GM18858 (cell line): ENCODE measurements around the gene FAM53B.
"Not testable (repeated sequence)": the region's sequence is repeated elsewhere in the genome, so short reads cannot be mapped to it uniquely, and the experiment has no call there.

ENCODE experiments used
- ATAC-seq: cut with Tn5 transposase; IDR thresholded peaks from one replicate; pipeline ENCODE4 v1.9.1; 2021; ENCODE audit not compliant: unreplicated experiment

Gene FAM53B

GRCh38 chr10:124744102-124745050 lies at the start of gene FAM53B:
TSS of gene FAM53B (minus strand) at chr10:124744378. CDS start at chr10:124706713, 37,665 bp downstream.
- peak; percentile 62 for ATAC-seq

GRCh38 chr10:124792998-124793352 lies 48.8 kb upstream of the FAM53B start:
- no peak for ATAC-seq

GRCh38 chr10:124791547-124792348 lies 47.6 kb upstream of the FAM53B start, which contains the start of gene EEF1AKMT2:
TSS of gene EEF1AKMT2 (minus strand) at chr10:124791887. CDS start at chr10:124791833, 54 bp downstream.
- ATAC-seq, result peak; percentile 76

- ATAC-seq, result not testable (repeated sequence)
Measured at GRCh38 chr10:124782900-124783299, 38.7 kb upstream of the FAM53B start.

GRCh38 chr10:124768791-124769190 lies 24.6 kb upstream of the FAM53B start:
- ATAC-seq, result no peak

GRCh38 chr10:124765256-124765655 lies 21.1 kb upstream of the FAM53B start:
- no peak for ATAC-seq

- ATAC-seq, result no peak
Measured at GRCh38 chr10:124763267-124763666, 19.1 kb upstream of the FAM53B start.

GRCh38 chr10:124762281-124762680 lies 18.1 kb upstream of the FAM53B start:
- ATAC-seq, result no peak

GRCh38 chr10:124756156-124756903 lies 12.2 kb upstream of the FAM53B start:
- ATAC-seq, result no peak

- ATAC-seq, result no peak
Measured at GRCh38 chr10:124755581-124755980, 11.4 kb upstream of the FAM53B start.

- ATAC-seq, result no peak
Measured at GRCh38 chr10:124754227-124754626, 10.0 kb upstream of the FAM53B start.

- ATAC-seq, result no peak
Measured at GRCh38 chr10:124748953-124749645, 4.9 kb upstream of the FAM53B start.

GRCh38 chr10:124748166-124748565 lies 4.0 kb upstream of the FAM53B start:
- ATAC-seq, result no peak

- ATAC-seq, result no peak
Measured at GRCh38 chr10:124747745-124748144, 3.6 kb upstream of the FAM53B start.

GRCh38 chr10:124746992-124747391 lies 2.8 kb upstream of the FAM53B start:
- ATAC-seq, result no peak

- ATAC-seq, result not testable (repeated sequence)
Measured at GRCh38 chr10:124746447-124746846, 2.3 kb upstream of the FAM53B start.

- ATAC-seq, result no peak
Measured at GRCh38 chr10:124745673-124746072, 1.5 kb upstream of the FAM53B start.

- ATAC-seq, result no peak
Measured at GRCh38 chr10:124745252-124745651, 1.1 kb upstream of the FAM53B start.

GRCh38 chr10:124743191-124744101 lies 732 bp downstream of the FAM53B start:
- no peak for ATAC-seq
